Endothelial cell of coronary artery (primary cell): ENCODE results near the gene LPP. TPM values are rescaled to one million over a fixed set of nuclear protein-coding genes. Genes with fewer than 3 reads are reported as not detected.

Experiments used
- total RNA-seq: library from RNA; depleted of rRNA; stranded (reverse); fragments of >200 nt; gene quantifications from 2 replicates; pipeline ENCODE4 v1.2.3, GENCODE V29; 2014

The LPP gene, protein sequence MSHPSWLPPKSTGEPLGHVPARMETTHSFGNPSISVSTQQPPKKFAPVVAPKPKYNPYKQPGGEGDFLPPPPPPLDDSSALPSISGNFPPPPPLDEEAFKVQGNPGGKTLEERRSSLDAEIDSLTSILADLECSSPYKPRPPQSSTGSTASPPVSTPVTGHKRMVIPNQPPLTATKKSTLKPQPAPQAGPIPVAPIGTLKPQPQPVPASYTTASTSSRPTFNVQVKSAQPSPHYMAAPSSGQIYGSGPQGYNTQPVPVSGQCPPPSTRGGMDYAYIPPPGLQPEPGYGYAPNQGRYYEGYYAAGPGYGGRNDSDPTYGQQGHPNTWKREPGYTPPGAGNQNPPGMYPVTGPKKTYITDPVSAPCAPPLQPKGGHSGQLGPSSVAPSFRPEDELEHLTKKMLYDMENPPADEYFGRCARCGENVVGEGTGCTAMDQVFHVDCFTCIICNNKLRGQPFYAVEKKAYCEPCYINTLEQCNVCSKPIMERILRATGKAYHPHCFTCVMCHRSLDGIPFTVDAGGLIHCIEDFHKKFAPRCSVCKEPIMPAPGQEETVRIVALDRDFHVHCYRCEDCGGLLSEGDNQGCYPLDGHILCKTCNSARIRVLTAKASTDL
- 30.3 and 63.0 TPM in 2 replicates for total RNA-seq

DNA sequence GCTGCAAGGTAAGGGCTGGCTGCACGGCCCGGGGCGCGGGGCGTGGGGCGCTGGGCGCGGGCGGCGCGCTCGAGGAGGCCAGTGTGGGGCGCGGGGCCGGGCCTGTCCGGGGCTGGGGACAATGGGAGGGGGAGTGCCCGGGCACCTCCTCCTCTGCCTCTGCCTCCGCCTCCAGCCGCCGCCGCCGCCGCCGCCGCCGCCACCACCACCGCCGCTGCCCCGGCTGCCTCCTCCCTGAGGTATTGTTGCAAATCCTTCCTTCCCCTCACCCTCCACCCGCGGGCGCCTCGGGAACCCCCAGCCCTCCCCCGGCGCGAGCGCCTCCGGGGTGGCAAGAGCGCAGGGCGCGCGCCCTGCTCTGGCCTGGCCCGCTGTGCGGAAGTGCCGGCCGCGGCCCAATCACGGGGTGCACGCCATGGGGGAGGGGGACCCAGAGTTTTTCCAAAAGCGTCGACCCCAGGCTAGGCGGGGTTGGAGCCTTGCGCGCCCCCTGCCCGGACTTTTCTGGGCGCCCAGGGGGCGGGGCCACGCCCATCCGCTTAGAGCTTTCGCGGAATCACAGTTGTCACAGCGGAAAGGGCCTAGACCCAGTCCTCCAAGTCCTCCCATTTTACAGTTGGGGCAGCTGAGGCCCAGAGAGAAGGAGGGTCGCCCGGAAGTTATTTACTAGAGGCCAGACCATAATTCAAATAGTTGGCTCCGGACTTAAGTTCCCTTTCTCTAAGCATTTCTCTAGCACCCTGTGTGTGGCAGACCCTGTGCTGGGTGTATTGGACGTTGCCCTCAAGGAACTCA is at the start of gene LPP:
LPP (plus strand) TSS at position 144 of the 795 bp plus-strand sequence. CDS start 251,964 bp downstream, outside the sequence.

